SU-DHL-6 (cell line): ENCODE results near the gene DBF4B.

Experiments used
- EZH2phosphoT487 ChIP-seq: fragments of 200-600 bp; sonication (generic), shearing (Covaris generic); conservative IDR thresholded peaks from 2 replicates; pipeline ENCODE4 v1.6.1; 2018; ENCODE audit warnings: mild to moderate bottlenecking, antibody characterized with exemption, low read length, moderate library complexity, mixed read lengths
- TF ChIP-seq, protein P1 (sequence below): fragments of 200-600 bp; sonication (generic); IDR thresholded peaks from one replicate; pipeline ENCODE4 v1.5.1; 2017; ENCODE audit warnings: antibody characterized with exemption, mild to moderate bottlenecking, low read length, moderate library complexity; ENCODE audit not compliant: insufficient read depth, poor library complexity, severe bottlenecking

DNA sequence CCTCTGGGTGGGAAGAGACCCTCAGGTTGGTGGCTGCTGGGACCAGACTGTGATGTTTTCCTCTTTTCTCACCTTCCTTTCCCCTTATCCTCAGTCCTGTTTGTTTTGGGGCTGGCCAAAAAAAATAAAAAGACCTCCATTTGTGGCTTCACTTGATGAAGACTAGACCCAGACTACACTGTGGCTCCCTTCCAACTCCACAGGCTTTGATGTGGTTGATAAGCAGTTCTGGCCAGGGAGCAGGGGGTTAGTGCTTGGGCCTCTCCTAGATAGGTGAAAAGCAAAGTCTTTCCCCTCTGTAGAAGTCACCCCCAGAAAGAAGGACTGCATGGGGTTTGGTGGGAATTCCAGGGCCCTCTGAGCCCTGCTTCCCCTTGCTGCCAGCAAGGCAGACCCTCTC is 39.1 kb downstream of the DBF4B start:
- TF ChIP-seq, protein P1, sequence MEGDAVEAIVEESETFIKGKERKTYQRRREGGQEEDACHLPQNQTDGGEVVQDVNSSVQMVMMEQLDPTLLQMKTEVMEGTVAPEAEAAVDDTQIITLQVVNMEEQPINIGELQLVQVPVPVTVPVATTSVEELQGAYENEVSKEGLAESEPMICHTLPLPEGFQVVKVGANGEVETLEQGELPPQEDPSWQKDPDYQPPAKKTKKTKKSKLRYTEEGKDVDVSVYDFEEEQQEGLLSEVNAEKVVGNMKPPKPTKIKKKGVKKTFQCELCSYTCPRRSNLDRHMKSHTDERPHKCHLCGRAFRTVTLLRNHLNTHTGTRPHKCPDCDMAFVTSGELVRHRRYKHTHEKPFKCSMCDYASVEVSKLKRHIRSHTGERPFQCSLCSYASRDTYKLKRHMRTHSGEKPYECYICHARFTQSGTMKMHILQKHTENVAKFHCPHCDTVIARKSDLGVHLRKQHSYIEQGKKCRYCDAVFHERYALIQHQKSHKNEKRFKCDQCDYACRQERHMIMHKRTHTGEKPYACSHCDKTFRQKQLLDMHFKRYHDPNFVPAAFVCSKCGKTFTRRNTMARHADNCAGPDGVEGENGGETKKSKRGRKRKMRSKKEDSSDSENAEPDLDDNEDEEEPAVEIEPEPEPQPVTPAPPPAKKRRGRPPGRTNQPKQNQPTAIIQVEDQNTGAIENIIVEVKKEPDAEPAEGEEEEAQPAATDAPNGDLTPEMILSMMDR = no peak
- no peak for TF ChIP-seq EZH2phosphoT487
